B cell (primary cell): ENCODE data around the gene NPPC. TPM values are rescaled to one million over a fixed set of nuclear protein-coding genes. Genes with fewer than 3 reads are reported as not detected.

Experiments used
- ATAC-seq: fragments of 200-7000 bp; cut with Tn5 transposase; one replicate; pipeline ENCODE4 v1.10.0; 2021; ENCODE audit warnings: low read depth, mild to moderate bottlenecking, moderate number of reproducible peaks, moderate library complexity
- CTCF ChIA-PET: fragments of 350-600 bp; sonication (Branson Sonifier 250); formaldehyde crosslinking; loops from one replicate; lab custom pipeline; 2021; ENCODE audit warnings: antibody characterized with exemption, inconsistent platforms; lab: Charles Lee
- POLR2A ChIA-PET: fragments of 350-600 bp; sonication (Branson Sonifier 250); formaldehyde crosslinking; loops from one replicate; lab custom pipeline; 2021; ENCODE audit warnings: antibody characterized with exemption; lab: Charles Lee
- DNase-seq: peaks from one replicate; pipeline ENCODE4 v3.0.0; 2013
- H2AFZ ChIP-seq: 2 replicates; pipeline ENCODE4 v1.6.1; 2012; ENCODE audit warnings: mild to moderate bottlenecking, low read depth, low read length; ENCODE audit not compliant: insufficient read depth, poor library complexity, severe bottlenecking
- H3K27ac ChIP-seq, 2 donors: 1 replicate in 1 of 2; 2 replicates in 1 of 2; pipeline ENCODE4 v1.5.1; 2012 to 2013; ENCODE audit warnings: low read length in 2 of 2, mild to moderate bottlenecking in 2 of 2, moderate library complexity in 1 of 2
- H3K27me3 ChIP-seq, 4 experiments: fragments of 200-600 bp in 1 of 4; sonication (generic) in 1 of 4; replicated peaks in 1 of 4; 1 replicate in 2 of 4; 2 replicates in 2 of 4; pipeline versions ENCODE4 v1.6.1 to v1.7.0; 2013 to 2016; ENCODE audit warnings: low read length in 3 of 4, mild to moderate bottlenecking in 2 of 4, mixed read lengths in 1 of 4, moderate library complexity in 1 of 4; ENCODE audit not compliant: insufficient read depth in 4 of 4, control insufficient read depth in 3 of 4; ENCODE audit errors: control extremely low read depth in 1 of 4
- H3K36me3 ChIP-seq, 2 experiments: replicated peaks in 1 of 2; 1 replicate in 1 of 2; 2 replicates in 1 of 2; pipeline versions ENCODE4 v1.6.1 to v1.7.1; 2013; ENCODE audit warnings: low read length in 1 of 2; ENCODE audit not compliant: insufficient read depth in 2 of 2, control insufficient read depth in 1 of 2; ENCODE audit errors: control extremely low read depth in 1 of 2, extremely low read depth in 1 of 2
- H3K4me1 ChIP-seq, 2 donors: fragments of 200-600 bp in 1 of 2; sonication (generic) in 1 of 2; 1 replicate in 1 of 2; 2 replicates in 1 of 2; pipeline versions ENCODE4 v1.5.1 to v1.6.1; 2013 to 2017; ENCODE audit warnings: low read length in 2 of 2; ENCODE audit not compliant: control insufficient read depth in 2 of 2, insufficient read depth in 2 of 2
- H3K4me2 ChIP-seq: replicated peaks from 2 replicates; pipeline ENCODE3; 2012; ENCODE audit warnings: mild to moderate bottlenecking, low read depth, low read length; ENCODE audit not compliant: poor library complexity, severe bottlenecking
- H3K4me3 ChIP-seq, 5 experiments: fragments of 200-600 bp in 1 of 5; sonication (generic) in 1 of 5; 1 replicate in 3 of 5; 2 replicates in 2 of 5; pipeline versions ENCODE4 v1.5.1 to v1.7.0; 2011 to 2016; ENCODE audit warnings: low read length in 4 of 5, mild to moderate bottlenecking in 4 of 5, low read depth in 2 of 5, control low read depth in 1 of 5, moderate library complexity in 1 of 5; ENCODE audit not compliant: insufficient read depth in 1 of 5; ENCODE audit errors: control extremely low read depth in 1 of 5, extremely low read depth in 1 of 5
- H3K79me2 ChIP-seq: fragments of 200-600 bp; sonication (generic); one replicate; pipeline ENCODE4 v1.6.0; 2016; ENCODE audit warnings: low read length; ENCODE audit not compliant: control insufficient read depth, insufficient read depth
- H3K9ac ChIP-seq: fragments of 200-600 bp; sonication (generic); 2 replicates; pipeline ENCODE4 v1.6.1; 2017; ENCODE audit warnings: mild to moderate bottlenecking, low read length, moderate library complexity
- H3K9me3 ChIP-seq, 3 donors: one replicate each; pipeline versions ENCODE4 v1.6.1 to v1.7.1; 2013; ENCODE audit warnings: low read length in 2 of 3; ENCODE audit not compliant: control insufficient read depth in 2 of 3, insufficient read depth in 1 of 3; ENCODE audit errors: control extremely low read depth in 1 of 3
- H4K20me1 ChIP-seq: 2 replicates; pipeline ENCODE4 v1.6.0; 2012; ENCODE audit warnings: mild to moderate bottlenecking, low read length; ENCODE audit not compliant: insufficient read depth, control insufficient read depth, poor library complexity, severe bottlenecking
- H3K27ac Mint-ChIP-seq: one replicate; pipeline ENCODE4 v1.8.0; 2021; ENCODE audit warnings: mixed read lengths
- H3K27me3 Mint-ChIP-seq: one replicate; pipeline ENCODE4 v1.8.0; 2021; ENCODE audit warnings: mixed read lengths
- H3K4me1 Mint-ChIP-seq: one replicate; pipeline ENCODE4 v1.8.0; 2021; ENCODE audit warnings: mixed read lengths
- H3K4me3 Mint-ChIP-seq: one replicate; pipeline ENCODE4 v1.8.0; 2021; ENCODE audit warnings: mixed read lengths
- H3K9me3 Mint-ChIP-seq: one replicate; pipeline ENCODE4 v1.8.0; 2022; ENCODE audit warnings: mixed read lengths; ENCODE audit not compliant: insufficient read depth
- CTCF ChIP-seq: fragments of 200-600 bp; IDR thresholded peaks from one replicate; pipeline ENCODE4 v1.8.0; 2022; ENCODE audit warnings: antibody characterized with exemption, mild to moderate bottlenecking
- EZH2 ChIP-seq: IDR thresholded peaks from 2 replicates; pipeline ENCODE4 v1.6.1; 2012; ENCODE audit warnings: borderline replicate concordance, low read depth, mild to moderate bottlenecking, moderate library complexity, low read length; ENCODE audit not compliant: insufficient read depth, poor library complexity, severe bottlenecking
- WGBS: methylation state at CpG from one replicate; pipeline ENCODE4 v1.1.5; 2013; ENCODE audit warnings: missing lambda C conversion rate; ENCODE audit not compliant: insufficient coverage; 5-methylcytosine and 5-hydroxymethylcytosine counted together
- intact Hi-C: fragments of 100-400 bp; cut with micrococcal nuclease; formaldehyde crosslinking; loops from one replicate; pipeline ENCODE4 v1.10.0; 2022
- polyA plus RNA-seq: library from polyadenylated mRNA; depleted of rRNA; stranded (reverse); fragments of >200 nt; gene quantifications from 2 replicates; pipeline ENCODE4 v1.2.3, GENCODE V29; 2012
- total RNA-seq, 2 donors: library from RNA; stranded (reverse); fragments of 120-200 nt in 1 of 2; gene quantifications; 1 replicate in 1 of 2; 2 replicates in 1 of 2; pipeline versions ENCODE4 v1.2.3 to v1.2.4, GENCODE V29; 2013 to 2022

The NPPC gene
- total and polyA plus RNA-seq, 2 donors (not counting 1 experiment from before 2014, with no cell fraction given): 0.33 to 0.71 TPM

- no peaks in the 10 kb centered on the region for H4K20me1 ChIP-seq
- H3K9ac ChIP-seq: no peak overlapping the region
- TF ChIP-seq EZH2 (no peak), CTCF (no peak)
- no peak overlapping the region for H3K4me2 ChIP-seq
- Mint-ChIP-seq H3K27me3 (no peaks in the 10 kb centered on the region), H3K4me1 (peaks cover 7% of the 10 kb centered on the region), H3K9me3 (no peaks in the 10 kb centered on the region), H3K27ac (no peak overlapping the region), H3K4me3 (no peak overlapping the region)
- no peak for ATAC-seq
- H3K79me2 ChIP-seq: no peaks in the 10 kb centered on the region
- WGBS: 95% methylated on average over 5 of the region's 8 CpGs
- intact Hi-C loops: loop anchor here (5.0 kb wide), 1 partner anchor 615 kb away; the partner anchor contains the start of gene PRSS56
- no peak overlapping the region for H3K4me3 ChIP-seq
- no peaks in the 10 kb centered on the region for H3K36me3 ChIP-seq
- H2AFZ ChIP-seq: no peak overlapping the region
- no peaks in the 10 kb centered on the region for H3K27me3 ChIP-seq
- H3K4me1 ChIP-seq: peaks cover 4 to 5% of the 10 kb centered on the region in 2 donors
- DNase-seq: no peak
- no peak overlapping the region for H3K27ac ChIP-seq
- no peaks in the 10 kb centered on the region for H3K9me3 ChIP-seq
- ChIA-PET CTCF (interaction anchor here (0.7 to 3.9 kb wide), 10 partner anchors 12 to 615 kb away, joined by 3 to 24 read pairs (median 5); partner anchors contain the start of gene NPPC), POLR2A (interaction anchor here (0.7 kb wide), 1 partner anchor 167 kb away, joined by 8 read pairs; no protein-coding TSS in a partner anchor)
These were observed 18.4 kb downstream of the NPPC start for GRCh38 chr2:231907765-231908164.

GRCh38 chr2:231905026-231905425 lies 21.2 kb downstream of the NPPC start:
- no peak overlapping the region for H2AFZ ChIP-seq
- ATAC-seq (no peak), DNase-seq (no peak)
- H3K4me1 Mint-ChIP-seq: peaks cover 1% of the 10 kb centered on the region
- H3K9ac ChIP-seq: no peak overlapping the region
- H3K27me3 Mint-ChIP-seq: peaks cover 2% of the 10 kb centered on the region
- intact Hi-C loops: loop anchor here (5.0 kb wide), 1 partner anchor 617 kb away; the partner anchor contains the start of gene PRSS56
- no peaks in the 10 kb centered on the region for H3K9me3 ChIP-seq
- 96% methylated on average over 4 of the region's 4 CpGs for WGBS
- no peak overlapping the region for H3K27ac ChIP-seq
- H3K9me3 Mint-ChIP-seq: no peaks in the 10 kb centered on the region
- ChIA-PET CTCF (interaction anchor here (0.6 to 3.9 kb wide), 5 partner anchors 16 to 422 kb away, joined by 3 to 24 read pairs (median 4); no protein-coding TSS in a partner anchor), POLR2A (no interaction called here)
- H3K36me3 ChIP-seq: no peaks in the 10 kb centered on the region
- H4K20me1 ChIP-seq: no peaks in the 10 kb centered on the region
- no peak overlapping the region for H3K4me3 Mint-ChIP-seq
- no peaks in the 10 kb centered on the region for H3K27me3 ChIP-seq
- no peak overlapping the region for H3K4me3 ChIP-seq
- TF ChIP-seq EZH2 (no peak), CTCF (no peak)
- H3K4me1 ChIP-seq: no peaks in the 10 kb centered on the region
- H3K4me2 ChIP-seq: no peak overlapping the region
- no peaks in the 10 kb centered on the region for H3K79me2 ChIP-seq
- no peak overlapping the region for H3K27ac Mint-ChIP-seq
